LNCAP (cell line): ENCODE data around the gene SEC61B.

Experiments
- CTCF ChIP-seq: fragments of 450-650 bp; IDR thresholded peaks from 2 replicates; pipeline ENCODE4 v1.5.1; 2017; ENCODE audit warnings: mild to moderate bottlenecking

Gene SEC61B

DNA sequence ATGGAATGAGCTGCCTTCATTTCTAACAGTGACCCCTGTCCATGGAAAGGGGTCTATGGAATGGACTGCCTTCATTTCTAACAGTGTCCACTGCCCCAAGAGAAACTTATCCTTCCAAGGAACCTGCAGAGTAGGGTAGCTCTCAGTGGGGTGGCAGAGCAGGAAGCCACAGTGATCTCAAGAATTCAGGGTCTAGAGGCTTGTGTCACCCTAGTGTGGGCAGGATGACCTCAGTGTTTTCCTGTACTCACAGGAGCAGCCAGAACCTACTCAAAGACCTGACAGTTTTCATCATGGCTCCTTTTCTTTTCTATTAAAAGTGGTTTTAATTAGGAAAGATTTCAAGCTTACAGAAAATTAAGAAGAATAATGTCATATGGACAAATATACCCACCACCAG, 27.5 kb downstream of the SEC61B start:
- TF ChIP-seq CTCF, result no peak

DNA sequence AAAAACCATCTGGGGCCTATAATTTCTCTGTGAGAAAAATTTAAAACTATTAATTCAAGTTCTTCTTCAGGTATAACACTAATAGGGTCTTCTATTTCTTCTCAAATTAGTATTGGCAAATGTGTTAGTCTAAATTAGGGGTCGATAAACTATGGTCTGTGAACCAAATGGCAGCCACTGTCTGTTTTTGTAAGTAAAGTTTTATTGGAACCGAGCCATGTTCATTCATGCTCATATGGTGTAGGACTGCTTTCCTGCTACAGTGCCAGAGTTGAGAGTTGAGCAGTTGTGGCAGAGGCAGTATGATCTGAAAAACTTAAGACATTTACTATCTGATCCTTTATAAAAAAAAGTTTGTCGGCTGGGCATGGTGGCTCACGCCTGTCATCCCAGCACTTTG, 29.1 kb downstream of the SEC61B start:
- no peak for TF ChIP-seq CTCF

- no peak for TF ChIP-seq CTCF
Observed at GRCh38 chr9:99253134-99253533, 31.1 kb downstream of the SEC61B start.

- TF ChIP-seq CTCF, result no peak
Observed at GRCh38 chr9:99253772-99254431, 31.8 kb downstream of the SEC61B start.

GRCh38 chr9:99255651-99256050, 33.6 kb downstream of the SEC61B start:
- TF ChIP-seq CTCF, result no peak

DNA sequence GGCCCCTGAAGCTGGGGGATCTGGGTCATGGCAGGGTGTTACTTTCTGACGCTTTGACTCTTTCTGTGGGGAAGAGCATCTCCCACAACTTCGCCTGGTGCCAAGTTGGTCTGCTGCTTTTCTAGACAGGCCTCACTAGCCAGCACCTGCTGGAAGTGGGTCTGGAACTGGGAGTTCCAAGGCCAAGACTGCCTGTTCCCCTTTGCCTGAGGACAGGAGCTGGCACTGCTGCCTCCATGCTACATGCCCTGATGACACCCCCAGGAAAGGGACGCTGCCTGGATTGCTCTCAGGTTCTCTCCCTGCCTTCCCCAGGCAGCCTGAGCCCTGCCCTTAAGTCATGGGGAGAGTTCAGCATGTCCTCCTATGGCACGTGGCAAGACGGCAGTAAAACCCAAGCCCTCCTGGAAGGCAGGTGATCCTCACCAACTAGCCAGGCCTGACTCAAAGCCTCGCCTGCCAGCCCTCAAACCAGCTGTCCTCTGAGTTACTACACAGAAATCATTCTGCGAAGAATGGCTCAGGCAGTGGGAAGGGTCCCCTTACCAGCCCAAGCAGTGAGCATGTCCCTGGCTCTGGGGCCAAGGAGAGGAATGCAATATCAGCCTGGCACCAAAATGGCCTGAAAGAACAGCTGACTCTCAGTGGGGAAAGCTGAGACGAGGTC, 35.8 kb downstream of the SEC61B start:
- TF ChIP-seq CTCF, result no peak

DNA sequence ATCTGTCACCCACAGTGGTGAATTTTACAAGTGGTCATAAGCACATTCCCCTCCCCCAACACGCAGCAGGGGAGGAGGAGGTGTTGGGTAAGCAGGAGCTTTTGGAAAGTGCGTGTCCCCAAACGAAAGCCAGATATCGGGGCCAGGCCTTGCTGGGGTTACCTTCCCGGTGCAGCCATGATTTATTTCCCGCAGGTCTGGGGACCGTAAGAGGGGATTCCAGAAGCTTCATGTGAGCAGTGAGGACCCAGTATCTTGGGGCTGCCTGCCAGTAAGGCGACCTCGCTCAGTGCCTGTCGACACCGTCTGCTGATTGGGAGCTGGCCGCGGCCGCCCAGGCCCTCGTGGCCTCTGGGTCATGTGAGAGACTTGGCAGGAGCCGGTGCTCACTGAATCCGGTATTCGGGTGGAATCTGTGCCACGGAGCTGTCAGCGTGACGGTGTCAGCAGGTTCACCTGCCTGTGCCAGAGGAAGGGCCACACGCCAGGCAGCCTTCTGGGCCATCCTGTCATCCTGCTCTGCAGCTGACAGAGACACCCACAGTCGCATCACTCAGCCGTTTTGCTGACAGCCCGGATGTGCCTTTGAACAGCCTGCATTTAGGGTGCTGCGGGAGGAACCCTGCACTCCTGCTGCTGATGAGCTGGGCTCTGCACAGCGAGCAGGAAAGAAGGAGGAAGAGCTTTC, 37.3 kb downstream of the SEC61B start:
- TF ChIP-seq CTCF, result no peak
